Measurements from ENCODE around the gene CTDSPL. TPM values are rescaled to one million over a fixed set of nuclear protein-coding genes. Genes with fewer than 3 reads are reported as not detected.

The CTDSPL gene
- total and polyA plus RNA-seq, 2 of the 8 experiments (the other 6 are each of a cell fraction or from before 2014, with no cell fraction given) = 20.3 to 42.2 TPM

DNA sequence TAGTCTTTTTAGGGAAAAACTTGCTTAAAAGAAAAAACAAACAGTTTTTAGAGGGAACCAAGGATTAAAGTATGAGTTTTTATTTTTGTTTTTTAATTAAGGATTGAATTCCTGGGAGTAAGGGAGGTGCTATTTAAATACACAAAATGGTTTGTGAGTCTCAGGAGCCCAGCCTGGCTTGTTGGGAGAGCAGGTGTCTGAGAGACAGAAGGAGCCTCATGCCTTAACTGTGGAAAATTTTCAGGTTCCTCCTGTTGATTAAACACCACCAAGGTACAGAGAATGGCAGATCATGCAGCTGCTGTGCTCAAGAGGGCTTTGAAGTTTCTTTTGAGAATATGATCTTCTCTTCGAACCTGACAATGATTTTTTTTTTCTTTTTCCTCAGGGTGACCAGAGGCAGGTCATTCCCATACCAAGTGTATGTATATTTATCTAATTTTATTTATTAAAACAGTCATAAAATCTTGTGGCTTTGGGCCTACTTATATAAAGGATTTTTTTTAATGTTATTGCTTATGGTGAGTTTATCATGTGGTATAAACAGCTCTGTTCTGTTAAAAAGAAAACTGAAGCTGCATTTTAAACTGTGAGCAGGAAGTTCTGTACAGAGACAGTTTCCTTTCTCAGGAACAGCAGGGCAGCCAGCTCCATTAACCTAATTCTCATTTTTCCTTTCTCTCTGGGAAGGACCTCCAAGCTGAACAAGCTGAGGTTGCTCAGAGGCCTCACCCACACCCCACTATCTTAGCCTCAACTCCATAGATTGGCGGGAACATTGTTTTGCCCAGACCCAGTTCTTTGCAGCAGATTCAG, 95.3 kb downstream of the CTDSPL start:
- no peak overlapping the region for H3K14ac ChIP-seq (ENCODE audit: insufficient read length)
- FAIRE-seq = no peak
- H3K27ac ChIP-seq (ENCODE audit: low read depth, low read length) = 0 out of 2 replicates have a peak overlapping the region, but pooled peaks have one; percentile 38
- H2BK5ac ChIP-seq (ENCODE audit: low read depth, low read length) = no peak overlapping the region; the same call in 1 of the 2 replicates
- H3K56ac ChIP-seq (replicated peaks; ENCODE audit: insufficient read length, low read depth, low read length) = no peak overlapping the region
- H3K4me3 ChIP-seq (ENCODE audit: extremely low read depth in 1 of 4, insufficient read depth in 2 of 4, low read depth in 3 of 4, low read length in 4 of 4) = no peak overlapping the region
- H3K36me3 ChIP-seq (ENCODE audit: control insufficient read depth in 2 of 4, insufficient read depth in 4 of 4, low read length in 3 of 4) = no peaks in the 10 kb centered on the region; a peak in 1 of 8 replicates
- no peaks in the 10 kb centered on the region for H3K27me3 ChIP-seq (replicated peaks in 1 of 4; ENCODE audit: control insufficient read depth in 3 of 4, extremely low read depth in 1 of 4, insufficient read depth in 3 of 4, low read length in 3 of 4)
- H2AK5ac ChIP-seq (ENCODE audit: low read depth, low read length) = no peak overlapping the region
- H3K18ac ChIP-seq (ENCODE audit: extremely low read depth, low read length) = no peak overlapping the region
- no peak overlapping the region for H3K23ac ChIP-seq (ENCODE audit: insufficient read length)
- no peak overlapping the region for H2BK120ac ChIP-seq (replicated peaks; ENCODE audit: low read depth, low read length)
- 79% methylated on average over 2 of the region's 2 CpGs; no CpG with 5 or more reads in 1 of the 2 experiments for WGBS, 2 experiments (ENCODE audit: extremely low coverage in 1 of 2, insufficient coverage in 1 of 2, insufficient read length in 1 of 2, insufficient replicate concordance in 2 of 2, low coverage in 1 of 2, low lambda C conversion rate in 2 of 2, missing lambda C conversion rate in 1 of 2)
- ChIA-PET CTCF (ENCODE audit: partially characterized antibody) (interaction anchor here (0.8 to 4.1 kb wide), 10 partner anchors 10 to 177 kb away, joined by 3 to 32 read pairs (median 4); no protein-coding TSS in a partner anchor), POLR2A (ENCODE audit: partially characterized antibody) (interaction anchor here (0.9 to 1.9 kb wide), 3 partner anchors 7 to 15 kb away, joined by 3 to 4 read pairs (median 3); no protein-coding TSS in a partner anchor)
- no peak overlapping the region for H3K4me2 ChIP-seq (ENCODE audit: insufficient read depth in 1 of 2, low read depth in 2 of 2, low read length in 2 of 2)
- no peak overlapping the region for H2BK12ac ChIP-seq (ENCODE audit: low read depth, low read length)
- H4K5ac ChIP-seq (ENCODE audit: insufficient read length, low read depth, low read length) = no peak overlapping the region
- DNase-seq (ENCODE audit: low read depth in 1 of 2, low spot score in 2 of 2) = no peak
- H3K4ac ChIP-seq (replicated peaks; ENCODE audit: insufficient read length, low read depth, low read length) = no peak overlapping the region
- no peak overlapping the region for H2BK15ac ChIP-seq (ENCODE audit: low read length)
- H3K79me2 ChIP-seq (ENCODE audit: control insufficient read depth in 1 of 2, insufficient read depth in 2 of 2, low read length in 2 of 2) = no peaks in the 10 kb centered on the region
- peaks cover 0 to 11% (median 7%) of the 10 kb centered on the region in 4 experiments; a peak in 3 of 7 replicates for H3K4me1 ChIP-seq (replicated peaks in 1 of 4; ENCODE audit: control insufficient read depth in 3 of 4, insufficient read depth in 4 of 4, low read length in 3 of 4)
- H4K20me1 ChIP-seq (replicated peaks in 1 of 2; ENCODE audit: control insufficient read depth in 1 of 2, insufficient read depth in 2 of 2, low read length in 2 of 2) = no peaks in the 10 kb centered on the region
- no peak overlapping the region for H2AFZ ChIP-seq (ENCODE audit: low read length)
- no peak overlapping the region for H4K8ac ChIP-seq (ENCODE audit: extremely low read depth, insufficient read depth, low read length)
- no peaks in the 10 kb centered on the region for H3K79me1 ChIP-seq (ENCODE audit: low read depth, low read length)
- no peak overlapping the region for H4K91ac ChIP-seq (replicated peaks; ENCODE audit: insufficient read length, low read length)
- no peaks in the 10 kb centered on the region for H3K9me3 ChIP-seq (ENCODE audit: insufficient read depth in 2 of 2, low read depth in 1 of 2, low read length in 1 of 2)
- no peak overlapping the region for H2BK20ac ChIP-seq (ENCODE audit: low read length)
- H3K9ac ChIP-seq (replicated peaks in 1 of 4; ENCODE audit: extremely low read depth in 1 of 4, low read depth in 3 of 4, low read length in 3 of 4) = 0 out of 7 replicates have a peak overlapping the region, but pooled peaks of 1 of the 4 experiments have one; percentile 16
- no peaks in the 10 kb centered on the region for H3K23me2 ChIP-seq (ENCODE audit: low read depth, low read length)
- TF ChIP-seq SIRT6 (IDR thresholded peaks at IDR 0.05; ENCODE audit: low read length) (no peak), HDAC6 (IDR thresholded peaks at IDR 0.05; ENCODE audit: low read depth, low read length) (no peak), POLR2AphosphoS5 (IDR thresholded peaks at IDR 0.05; ENCODE audit: low read depth, low read length) (no peak), RXRA (IDR thresholded peaks at IDR 0.05; ENCODE audit: insufficient read depth, low read depth, low read length) (no peak), EGR1 (IDR thresholded peaks at IDR 0.05; ENCODE audit: borderline replicate concordance, low read depth, low read length) (no peak), SUZ12 (IDR thresholded peaks at IDR 0.05; ENCODE audit: low read length) (no peak), TBP (IDR thresholded peaks at IDR 0.05; ENCODE audit: low read depth, low read length) (no peak), JUN (IDR thresholded peaks at IDR 0.05; ENCODE audit: low read depth, low read length) (no peak), RNF2 (IDR thresholded peaks at IDR 0.05; ENCODE audit: borderline replicate concordance, low read depth, low read length, missing control alignments, poor library complexity, severe bottlenecking) (no peak), BCL11A (IDR thresholded peaks at IDR 0.05; ENCODE audit: low read depth in 2 of 2, low read length in 2 of 2) (no peak)
- TF ChIP-seq, protein P1, sequence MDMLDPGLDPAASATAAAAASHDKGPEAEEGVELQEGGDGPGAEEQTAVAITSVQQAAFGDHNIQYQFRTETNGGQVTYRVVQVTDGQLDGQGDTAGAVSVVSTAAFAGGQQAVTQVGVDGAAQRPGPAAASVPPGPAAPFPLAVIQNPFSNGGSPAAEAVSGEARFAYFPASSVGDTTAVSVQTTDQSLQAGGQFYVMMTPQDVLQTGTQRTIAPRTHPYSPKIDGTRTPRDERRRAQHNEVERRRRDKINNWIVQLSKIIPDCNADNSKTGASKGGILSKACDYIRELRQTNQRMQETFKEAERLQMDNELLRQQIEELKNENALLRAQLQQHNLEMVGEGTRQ (IDR thresholded peaks at IDR 0.05; ENCODE audit: low read length) = no peak
